Stimulated activated CD8-positive, alpha-beta memory T cell treated with anti-CD3 and anti-CD28 coated beads, Interleukin-2, amount 100 ng/mL, for 48 hours (primary cell): ENCODE results near the gene SIGLEC11.
"Not testable (repeated sequence)": the region's sequence is repeated elsewhere in the genome, so short reads cannot be mapped to it uniquely, and the experiment has no call there.

Source experiments
- DNase-seq, 2 donors: peaks; one replicate each; pipeline ENCODE4 v3.0.0-alpha.2; 2020; ENCODE audit warnings: low read depth in 2 of 2

The SIGLEC11 gene

DNA sequence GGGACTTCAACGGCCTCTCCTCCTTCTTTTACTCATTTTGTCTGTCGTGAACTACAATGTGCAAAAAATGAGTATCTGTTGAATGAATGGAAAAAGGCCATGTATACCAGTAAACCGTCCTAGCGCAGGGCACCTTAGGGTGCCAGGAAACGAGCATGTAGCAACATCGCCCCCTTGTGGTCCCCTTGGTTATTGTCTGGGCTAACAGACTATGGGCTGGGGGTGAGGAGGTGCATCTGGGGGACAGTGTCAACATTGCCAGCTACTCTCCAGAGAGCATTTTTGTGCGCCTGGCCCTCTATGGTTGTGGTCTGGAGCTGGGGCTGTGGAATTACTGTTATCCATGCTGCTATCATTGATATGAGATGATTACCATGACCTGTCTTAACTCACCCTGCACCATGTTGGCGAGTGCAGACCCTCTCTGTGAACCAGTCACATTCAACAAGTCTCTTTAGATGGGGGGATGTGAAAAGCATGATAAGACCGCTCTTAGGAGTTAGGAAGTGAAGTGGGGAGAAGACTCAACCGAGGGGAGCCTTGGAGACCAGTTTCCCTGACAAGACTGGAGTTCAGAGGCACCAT, 22.8 kb upstream of the SIGLEC11 start:
- peak; percentile 66 to 74 for DNase-seq

DNA sequence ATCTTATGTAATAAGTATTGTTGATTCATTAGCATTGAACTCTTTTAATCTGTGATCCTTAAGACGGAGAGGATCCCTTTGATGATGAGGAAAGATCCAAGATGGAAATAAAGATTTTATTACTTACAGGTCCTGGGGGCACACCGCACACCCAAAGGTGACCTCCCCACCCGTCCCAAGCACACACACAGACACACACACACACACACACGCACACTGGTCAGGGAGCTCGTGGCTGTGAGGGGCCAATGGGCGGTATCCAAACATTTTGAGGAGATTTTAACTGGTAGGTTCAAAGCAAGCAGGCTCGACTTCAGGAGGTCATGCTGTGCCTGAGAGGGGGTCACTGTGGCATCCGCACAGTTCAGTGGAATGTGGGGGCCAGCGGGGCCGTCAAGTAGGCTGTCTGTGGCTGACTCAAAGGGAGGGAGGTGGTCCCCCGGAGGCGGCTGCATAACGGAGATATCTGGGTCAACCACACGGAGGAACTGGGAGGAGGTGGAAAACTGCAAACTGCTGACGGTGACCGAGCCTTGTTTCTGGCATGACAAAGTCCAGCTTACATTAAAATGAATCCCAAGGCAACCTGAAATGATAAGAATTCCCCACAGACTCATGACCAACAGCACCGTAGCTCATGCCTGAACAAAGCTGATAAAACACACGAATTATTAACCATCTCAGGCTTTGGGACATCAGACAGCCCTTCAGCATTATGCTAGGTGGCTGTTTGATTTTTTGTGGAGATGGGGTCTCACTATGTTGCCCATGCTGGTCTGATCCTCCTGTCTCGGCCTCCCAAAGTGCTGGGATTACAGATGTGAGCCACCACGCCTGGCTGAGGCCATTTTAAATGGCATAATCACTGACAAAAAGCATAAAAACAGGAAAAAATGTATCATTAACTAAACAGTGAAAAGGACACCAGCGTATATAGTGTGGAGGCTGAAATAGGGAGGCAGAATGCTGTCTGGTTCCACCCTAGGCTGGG, 20.9 kb upstream of the SIGLEC11 start:
- DNase-seq, result no peak

DNA sequence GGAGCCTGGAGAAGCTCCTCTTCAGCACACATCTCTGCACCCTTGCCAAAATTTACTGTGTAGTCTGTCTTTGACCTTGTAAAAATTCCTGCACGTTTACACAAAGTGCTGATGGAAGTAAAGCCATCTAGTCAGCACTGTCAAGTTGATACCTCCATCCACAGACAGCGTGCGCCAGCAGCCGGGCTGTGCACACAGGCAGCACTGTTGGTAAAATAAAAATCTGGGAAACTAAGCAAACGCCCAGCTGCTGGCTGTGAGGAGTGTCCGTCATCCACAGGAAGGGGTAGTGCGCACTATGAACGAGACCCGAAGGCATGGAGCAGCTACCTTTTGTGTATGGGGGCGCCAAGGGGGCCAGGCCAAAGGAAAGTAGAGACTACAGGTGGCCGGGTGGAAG, 17.4 kb upstream of the SIGLEC11 start:
- DNase-seq, result no peak

DNA sequence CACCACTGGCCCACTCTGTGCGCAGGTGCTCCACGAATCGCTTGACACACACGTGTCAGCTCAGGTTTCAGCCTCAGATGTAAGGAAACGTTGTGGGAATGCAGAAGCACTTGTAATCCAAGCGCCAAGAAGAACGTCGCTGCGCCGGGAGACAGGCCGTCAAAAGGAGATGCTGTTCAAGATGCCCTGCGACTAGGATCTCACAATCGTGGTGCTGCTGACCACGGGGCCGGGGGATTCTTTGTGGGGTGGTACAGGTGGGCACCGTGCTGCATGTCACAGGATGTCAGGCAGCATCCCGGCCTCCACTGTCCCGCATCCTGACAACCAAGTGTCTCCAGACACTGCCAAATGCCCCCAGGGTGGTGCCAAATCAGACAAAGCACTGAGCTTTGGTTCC, 16.9 kb upstream of the SIGLEC11 start:
- DNase-seq, result no peak

DNA sequence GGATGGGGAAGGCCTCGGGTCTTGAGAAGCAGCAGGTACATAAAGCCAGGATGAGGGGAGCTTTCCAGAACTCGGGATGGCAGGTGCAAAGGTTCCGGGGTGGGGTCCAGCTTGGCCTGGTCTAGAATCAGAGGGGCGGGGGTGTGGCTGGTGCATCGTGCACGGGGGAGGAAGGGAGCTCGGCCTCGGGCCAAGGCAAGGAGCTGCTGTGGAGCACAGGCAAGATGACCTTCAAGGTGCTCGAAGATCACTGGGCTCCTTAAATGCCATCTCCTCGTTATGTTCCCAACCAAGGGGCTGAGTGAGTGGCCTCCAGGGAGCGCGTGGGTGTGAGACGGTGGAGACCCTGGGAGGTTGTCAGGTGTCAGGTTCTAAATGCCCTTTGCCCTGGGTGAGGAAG, 16.1 kb upstream of the SIGLEC11 start:
- no peak for DNase-seq

DNA sequence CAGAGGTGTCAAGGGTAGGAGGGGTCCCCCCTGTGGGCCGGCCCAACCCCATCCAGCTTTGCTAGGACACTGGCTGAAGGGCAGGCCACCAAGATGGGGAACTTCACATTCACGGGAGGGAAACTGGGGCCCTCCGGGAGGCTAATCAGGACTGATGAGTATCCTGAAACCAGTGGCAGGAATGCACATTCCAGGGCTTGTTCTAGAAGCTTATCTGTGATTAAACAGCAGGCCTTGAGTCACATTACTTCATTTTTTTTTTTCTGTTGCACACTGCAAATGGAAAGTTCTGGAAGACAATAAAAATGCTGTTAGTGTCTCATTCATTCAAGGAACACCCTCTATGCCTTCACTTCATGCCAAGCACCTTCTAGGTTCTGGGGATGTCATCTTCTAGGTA, 15.5 kb upstream of the SIGLEC11 start:
- DNase-seq, result no peak

DNA sequence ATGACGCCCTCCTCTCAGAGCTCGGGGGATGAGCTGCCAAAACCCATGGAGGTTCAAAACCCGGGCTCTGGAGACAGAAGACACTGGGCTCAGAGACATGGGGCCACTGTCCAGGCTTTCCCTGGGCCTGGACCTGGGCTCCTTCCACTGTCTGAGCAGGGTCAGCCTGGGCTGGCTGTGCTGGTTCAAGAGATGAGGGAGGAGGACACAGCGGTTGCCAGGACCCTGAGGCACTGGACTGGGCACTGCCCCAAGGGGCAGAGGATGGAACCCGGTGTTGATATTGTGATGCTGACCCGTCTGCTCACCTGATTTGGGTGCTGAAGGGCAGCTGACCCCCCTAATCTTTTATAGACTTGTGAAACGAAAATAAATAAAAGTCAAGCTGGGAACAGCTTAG, 14.1 kb upstream of the SIGLEC11 start:
- no peak for DNase-seq

DNA sequence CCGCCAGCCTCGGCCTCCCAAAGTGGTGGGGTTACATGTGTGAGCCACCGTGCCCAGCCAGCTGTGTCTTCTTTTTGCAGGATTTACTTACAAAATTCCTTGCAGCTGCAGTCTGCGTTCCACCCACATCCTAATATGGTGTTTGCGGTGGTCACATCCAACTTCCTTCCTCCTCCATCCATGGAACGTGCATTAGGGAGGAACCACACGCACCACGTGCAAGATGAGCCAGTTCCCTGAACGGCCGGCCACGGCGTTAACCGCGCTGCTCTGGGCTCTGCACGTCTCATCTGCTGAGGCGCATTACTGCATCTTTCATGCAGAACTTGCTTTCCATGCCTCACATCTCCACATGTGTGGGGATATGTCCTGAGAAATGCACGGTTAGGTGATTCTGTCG, 13.0 kb upstream of the SIGLEC11 start:
- no peak for DNase-seq

DNA sequence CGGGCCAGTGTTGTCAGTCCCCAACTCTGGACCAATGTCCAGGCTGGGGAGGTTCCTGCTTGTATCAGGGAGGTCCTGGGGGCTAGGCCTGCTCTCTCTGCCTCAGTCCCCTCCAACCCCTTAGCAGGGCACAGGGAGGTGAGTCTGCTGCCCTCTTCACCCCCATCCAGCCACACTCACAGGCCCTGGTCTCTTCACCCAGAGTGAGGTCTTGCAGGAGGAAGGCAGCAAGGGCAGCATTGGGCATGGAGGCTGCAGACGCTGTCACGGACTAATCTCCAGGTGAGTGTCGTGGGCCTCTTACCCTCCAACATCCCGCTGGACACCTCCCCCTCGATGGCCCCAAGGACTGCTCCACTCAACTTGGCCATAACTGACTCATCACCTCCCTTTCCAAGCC, 11.9 kb upstream of the SIGLEC11 start:
- no peak for DNase-seq

DNA sequence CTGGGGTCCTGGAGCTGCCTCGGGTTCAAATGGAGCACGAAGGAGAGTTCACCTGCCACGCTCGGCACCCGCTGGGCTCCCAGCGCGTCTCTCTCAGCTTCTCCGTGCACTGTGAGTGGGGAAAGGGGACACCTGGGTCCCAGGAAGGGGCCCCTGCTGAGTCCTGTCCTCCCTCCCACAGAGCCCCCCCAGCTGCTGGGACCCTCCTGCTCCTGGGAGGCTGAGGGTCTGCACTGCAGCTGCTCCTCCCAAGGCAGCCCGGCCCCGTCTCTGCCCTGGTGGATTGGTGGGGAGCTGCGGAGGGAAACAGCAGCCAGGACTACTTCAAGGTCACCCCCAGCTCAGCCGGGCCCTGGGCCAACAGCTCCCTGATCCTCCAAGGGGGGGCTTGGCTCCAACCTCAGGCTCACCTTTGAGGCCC, 11.0 kb upstream of the SIGLEC11 start:
- DNase-seq, result no peak

DNA sequence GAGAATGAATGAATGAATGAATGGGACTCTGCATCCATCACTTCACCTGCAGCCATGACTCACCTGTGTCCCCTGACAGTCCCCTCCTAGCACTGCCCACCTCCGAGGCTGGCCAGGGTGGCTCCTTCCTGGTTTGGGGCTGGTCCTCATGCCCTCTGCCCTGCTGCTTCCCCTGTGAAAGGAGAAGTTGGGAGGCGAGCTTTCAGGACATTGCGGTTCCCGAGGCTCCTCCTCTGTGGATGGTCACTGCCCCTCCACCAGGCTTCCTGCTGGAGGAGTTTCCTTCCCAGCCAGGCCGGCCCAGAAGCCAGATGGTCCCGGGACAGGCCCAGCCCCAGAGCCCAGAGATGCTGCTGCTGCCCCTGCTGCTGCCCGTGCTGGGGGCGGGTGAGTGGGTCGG, 8.4 kb upstream of the SIGLEC11 start:
- not testable (repeated sequence) for DNase-seq

DNA sequence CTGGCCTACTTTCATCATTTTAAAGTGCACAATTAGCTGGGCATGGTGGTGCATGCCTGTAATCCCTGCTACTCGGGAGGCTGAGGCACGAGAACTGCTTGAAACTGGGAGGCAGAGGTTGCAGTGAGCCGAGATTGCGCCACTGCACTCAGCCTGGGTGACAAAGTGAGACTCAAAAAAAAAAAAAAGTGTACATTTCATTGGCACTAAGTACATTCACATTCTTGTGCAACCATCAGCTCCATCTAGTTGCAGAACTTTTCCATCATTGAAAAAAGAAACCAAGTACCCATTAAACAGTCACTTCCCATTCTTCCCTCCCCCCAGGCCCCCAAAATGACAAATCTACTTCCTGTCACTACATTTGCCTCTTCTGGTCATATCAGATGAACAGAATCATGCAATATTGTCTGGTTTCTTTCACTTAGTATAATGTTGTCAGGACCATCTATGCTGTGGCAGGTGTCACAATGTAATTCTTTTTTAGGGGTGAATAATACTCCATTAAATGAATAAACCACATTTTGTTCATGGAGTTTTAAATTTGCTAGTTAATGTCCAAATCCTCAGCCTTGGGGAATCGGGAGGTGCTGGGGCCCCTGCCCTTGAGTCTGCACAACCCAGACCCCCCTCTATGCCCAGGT, 7.4 kb upstream of the SIGLEC11 start:
- DNase-seq, result no peak

DNA sequence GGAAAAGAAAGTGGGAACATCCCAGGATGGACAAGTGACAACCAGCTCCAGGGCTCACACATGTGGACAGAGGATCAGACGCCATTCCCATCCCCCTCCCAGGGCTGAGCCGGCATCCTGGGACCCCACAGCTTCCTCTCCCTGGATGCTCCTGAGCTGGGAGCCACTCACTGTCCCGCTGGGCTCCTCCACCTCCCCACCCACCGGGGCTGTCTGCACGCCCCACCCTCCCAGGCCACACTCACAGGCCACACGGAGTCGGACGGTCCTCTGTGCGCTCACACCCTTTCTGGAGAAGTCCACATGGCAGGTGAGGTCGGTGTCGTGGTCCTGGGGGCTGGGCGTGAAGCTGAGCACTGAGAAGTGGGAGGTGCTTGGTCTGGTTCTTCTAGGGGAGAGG, 1.1 kb downstream of the SIGLEC11 start:
- DNase-seq, result not testable (repeated sequence)

DNA sequence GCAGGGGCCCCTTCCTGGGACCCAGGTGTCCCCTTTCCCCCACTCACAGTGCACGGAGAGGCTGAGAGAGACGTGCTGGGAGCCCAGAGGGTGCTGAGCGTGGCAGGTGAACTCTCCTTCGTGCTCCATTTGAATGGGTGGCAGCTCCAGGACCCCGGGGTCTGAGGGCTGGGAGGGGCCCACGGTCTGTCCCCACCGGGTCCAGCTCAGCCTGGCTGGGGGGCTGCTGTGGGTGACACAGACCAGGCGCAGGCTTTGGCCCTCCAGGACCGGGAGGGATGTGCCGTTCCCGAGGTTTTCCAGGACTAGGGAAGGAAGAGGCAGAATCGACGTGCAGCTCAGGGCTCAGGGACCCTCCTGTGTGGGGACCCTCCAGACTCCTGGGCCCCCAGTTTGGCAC, 2.4 kb downstream of the SIGLEC11 start:
- DNase-seq, result not testable (repeated sequence)

DNA sequence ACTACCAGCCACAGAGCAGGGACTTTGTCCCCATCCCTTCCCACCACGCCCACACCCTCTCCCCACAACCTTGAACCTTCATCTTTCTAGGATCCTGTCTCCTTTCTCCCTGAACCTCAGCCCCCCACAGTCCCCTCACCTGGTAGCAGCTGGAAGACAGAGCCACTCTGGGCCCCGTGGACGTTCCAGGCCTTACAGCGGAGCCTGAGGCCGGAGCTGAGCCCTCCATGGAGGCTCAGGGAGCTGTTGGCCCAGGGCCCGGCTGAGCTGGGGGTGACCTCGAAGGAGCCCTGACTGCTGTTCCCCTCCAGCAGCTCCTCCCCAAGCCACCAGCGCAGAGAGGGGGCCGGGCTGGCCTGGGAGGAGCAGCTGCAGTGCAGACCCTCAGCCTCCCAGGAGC, 2.8 kb downstream of the SIGLEC11 start:
- not testable (repeated sequence) for DNase-seq

DNA sequence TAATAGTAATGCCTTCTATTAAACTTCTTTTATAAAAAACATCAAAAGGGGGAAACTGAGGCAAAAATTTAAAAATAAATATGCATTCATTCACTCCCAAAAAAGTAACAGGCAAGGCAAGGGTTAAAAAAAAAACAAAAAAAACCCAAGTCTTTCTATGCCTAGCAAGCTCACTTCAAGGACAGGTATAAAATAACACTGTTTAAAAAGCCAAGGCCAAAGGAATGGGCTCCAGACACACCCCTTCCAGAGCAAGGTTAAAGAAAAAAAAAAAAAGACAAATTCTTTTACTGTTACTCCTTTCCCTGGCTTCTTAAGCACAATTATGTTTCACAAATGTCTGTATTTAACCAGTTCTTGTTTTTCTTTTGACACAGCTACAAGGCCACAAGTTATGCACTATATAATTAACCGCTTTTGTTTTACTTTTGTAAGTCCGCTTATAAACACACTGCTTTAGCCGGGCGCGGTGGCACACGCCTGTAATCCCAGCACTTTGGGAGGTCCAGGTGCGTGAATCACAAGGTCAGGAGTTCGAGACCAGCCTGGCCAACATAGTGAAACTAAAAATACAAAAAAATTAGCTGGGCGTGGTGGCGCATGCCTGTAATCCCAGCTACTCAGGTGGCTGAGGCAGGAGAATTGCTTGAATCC, 3.6 kb downstream of the SIGLEC11 start:
- no peak for DNase-seq

DNA sequence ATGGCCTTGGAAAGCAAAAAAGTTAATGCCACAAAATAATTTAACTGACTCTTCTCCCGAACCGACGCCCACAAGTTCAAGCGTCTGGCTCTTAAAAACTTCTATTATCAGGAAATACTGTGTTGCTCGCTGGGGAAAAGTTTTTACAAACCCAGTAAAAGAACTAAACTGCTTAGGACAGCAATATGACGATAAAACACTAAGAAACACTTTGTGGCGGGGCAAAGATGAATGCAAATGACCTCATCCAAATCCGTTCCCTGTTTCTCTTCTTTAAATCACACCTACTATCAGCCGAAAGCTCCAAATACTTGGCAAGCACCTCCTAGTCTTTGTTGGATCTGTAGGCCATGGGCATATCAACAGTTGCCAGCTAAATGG, 4.9 kb downstream of the SIGLEC11 start:
- no peak for DNase-seq

DNA sequence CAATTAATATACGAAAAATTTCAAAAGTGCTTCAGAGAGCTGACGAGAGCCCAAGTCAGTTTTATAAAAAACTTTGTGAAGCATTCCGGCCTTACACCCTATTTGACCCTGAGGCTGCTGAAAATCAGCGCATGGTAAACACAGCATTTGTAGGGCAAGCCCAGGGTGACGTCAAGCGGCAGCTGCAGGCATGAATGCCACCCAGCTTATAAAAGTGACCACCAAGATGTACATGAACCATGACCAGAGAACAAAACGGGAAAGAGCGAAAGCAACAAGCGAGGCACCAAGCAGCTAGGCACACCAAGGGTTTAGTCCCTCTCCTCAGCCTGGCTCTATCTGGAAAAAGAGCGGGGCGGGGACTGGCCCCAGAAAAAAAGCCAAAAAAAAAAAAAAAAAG, 6.0 kb downstream of the SIGLEC11 start:
- DNase-seq, result no peak

DNA sequence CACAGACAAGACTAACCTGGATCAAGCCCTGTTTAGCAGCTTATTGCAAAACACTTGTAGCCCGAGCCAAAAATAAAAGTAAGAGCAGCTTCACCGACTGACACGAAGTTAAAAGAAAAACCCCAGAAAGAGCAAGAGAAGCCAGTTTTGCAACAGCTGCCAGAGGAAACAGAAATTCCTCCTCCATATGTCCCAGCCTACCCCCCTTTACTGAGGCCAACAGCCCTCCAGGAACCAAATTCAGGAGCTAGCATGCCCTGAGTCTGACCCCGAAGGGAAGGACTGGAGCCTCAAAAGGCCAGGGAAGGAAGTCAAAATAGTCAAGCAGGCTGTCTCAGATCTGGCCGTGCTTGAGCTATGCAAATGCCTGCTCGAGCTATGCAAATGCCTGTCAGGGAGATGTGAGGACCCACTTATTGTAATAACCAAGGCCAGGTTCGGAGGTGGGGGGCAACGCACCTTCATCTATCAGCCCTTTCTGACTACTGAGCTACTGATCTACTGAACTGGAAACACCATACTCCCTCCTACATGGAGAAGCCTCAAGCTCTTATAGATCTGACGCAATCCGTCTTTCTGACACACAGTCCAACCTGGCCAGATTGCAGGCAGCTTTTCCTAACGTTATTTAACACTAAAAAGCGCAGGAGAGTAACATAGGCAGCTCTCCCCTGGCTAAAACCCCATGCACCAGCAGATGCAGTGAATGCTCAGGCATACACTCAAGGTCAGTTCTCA, 6.7 kb downstream of the SIGLEC11 start:
- DNase-seq, result no peak

DNA sequence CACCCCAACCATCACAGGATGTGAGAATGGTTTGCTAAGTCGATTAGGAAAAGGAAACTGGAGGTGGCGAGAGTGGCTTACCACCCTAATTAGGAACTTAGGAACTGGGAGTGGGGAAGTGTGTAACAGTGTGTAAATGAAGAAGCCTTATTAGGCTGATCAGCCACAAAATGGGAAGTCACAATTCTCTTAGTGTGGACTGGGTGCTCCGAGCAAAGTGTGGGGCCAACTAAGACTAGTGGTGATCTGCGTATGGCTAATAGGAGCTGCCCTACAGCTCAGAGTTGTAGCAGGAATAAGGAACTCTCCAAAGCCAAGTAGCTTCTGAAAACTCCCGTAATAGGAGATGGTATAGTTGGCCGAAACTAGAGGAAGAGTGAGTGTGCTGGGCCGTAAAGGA, 7.6 kb downstream of the SIGLEC11 start:
- no peak for DNase-seq

DNA sequence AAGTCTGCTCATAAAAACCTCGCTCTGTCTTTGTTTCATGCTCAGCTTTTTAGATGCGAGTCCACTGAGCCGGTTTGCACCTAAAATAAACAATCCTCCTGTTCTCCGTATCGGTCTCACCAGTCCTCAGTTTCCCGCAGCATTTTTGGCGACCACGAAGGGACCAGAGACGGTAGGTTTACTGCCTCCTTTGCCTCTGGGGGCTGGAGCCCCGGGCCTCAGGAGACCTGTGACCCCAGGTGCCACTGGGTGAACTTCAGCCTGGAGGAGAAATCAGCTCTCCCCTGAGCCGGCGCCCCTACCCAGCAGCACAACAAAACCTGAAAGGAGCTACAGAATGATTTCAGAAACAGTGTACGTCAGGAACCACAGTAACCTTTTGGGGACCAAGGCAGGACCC, 8.1 kb downstream of the SIGLEC11 start:
- no peak for DNase-seq

DNA sequence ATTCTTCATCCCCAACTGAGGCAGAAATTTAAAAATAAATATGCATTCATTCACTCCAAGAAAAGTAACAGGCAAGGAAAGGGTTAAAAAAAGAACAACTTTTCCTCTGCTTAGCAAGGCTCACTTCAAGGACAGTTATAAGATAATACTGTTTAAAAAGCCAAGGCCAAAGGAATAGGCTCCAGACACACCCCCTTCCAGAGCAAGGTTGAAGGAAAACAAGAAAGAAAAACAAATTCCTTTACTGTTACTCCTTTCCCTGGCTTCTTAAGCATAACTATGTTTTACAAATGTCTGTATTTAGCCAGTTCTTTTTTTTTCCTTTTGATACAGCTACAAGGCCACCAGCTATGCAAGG, 8.5 kb downstream of the SIGLEC11 start:
- DNase-seq, result no peak
